Measurements from ENCODE around the gene ZNF382.

DNA sequence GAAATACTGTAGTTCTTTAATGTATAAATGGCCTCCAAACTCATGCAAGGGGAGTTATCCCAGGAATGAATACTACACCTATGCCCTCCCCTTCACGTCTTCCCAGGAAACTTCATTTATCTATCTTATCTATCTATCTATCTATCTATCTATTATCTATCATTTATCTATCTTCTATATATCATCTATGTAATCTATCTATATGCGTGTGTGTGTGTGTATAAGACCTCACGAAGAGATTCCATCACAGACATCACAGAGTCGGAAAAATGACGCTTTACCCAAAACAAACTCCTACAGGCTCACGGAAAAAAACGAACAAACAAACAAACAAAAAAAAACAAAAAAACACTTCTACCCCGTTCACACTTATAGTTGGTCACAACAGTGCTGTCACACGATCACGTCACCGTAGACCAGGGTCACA, 32.5 kb upstream of the ZNF382 start:
- TF ChIP-seq, protein P1, sequence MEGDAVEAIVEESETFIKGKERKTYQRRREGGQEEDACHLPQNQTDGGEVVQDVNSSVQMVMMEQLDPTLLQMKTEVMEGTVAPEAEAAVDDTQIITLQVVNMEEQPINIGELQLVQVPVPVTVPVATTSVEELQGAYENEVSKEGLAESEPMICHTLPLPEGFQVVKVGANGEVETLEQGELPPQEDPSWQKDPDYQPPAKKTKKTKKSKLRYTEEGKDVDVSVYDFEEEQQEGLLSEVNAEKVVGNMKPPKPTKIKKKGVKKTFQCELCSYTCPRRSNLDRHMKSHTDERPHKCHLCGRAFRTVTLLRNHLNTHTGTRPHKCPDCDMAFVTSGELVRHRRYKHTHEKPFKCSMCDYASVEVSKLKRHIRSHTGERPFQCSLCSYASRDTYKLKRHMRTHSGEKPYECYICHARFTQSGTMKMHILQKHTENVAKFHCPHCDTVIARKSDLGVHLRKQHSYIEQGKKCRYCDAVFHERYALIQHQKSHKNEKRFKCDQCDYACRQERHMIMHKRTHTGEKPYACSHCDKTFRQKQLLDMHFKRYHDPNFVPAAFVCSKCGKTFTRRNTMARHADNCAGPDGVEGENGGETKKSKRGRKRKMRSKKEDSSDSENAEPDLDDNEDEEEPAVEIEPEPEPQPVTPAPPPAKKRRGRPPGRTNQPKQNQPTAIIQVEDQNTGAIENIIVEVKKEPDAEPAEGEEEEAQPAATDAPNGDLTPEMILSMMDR (IDR thresholded peaks at IDR 0.05; ENCODE audit: low read depth, low read length), result no peak
- no peak for TF ChIP-seq EZH2phosphoT487 (IDR thresholded peaks at IDR 0.05; ENCODE audit: low read depth)
